ENCODE results near the gene HNF1A.

DNA sequence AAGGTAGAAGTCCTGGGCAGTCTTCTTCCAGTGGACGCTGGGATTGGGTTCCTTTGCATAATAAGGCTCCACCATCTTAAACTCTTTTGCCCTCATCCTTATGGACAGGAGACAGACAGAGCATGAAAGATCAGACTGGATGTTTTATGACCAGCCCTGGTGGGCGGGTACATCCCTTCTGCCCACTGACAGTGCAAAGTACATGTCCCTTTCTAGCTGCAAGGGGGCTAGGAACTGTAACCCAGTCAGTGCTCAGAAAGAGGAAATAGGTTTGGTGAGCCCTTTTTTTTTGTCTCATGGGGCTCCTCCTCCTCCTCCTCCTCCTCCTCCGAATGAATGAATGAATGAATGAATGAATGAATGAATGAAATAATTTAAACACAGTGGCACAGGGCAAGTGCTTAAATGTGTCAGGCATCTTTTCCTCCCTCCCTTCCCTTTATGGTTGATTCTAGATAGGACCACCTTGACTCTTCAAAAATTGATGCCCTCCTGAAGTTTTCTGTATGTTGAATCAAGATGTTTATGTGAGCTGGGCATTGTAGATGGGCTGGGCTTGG is 36.4 kb upstream of the HNF1A start:
- TF ChIP-seq, protein P1, sequence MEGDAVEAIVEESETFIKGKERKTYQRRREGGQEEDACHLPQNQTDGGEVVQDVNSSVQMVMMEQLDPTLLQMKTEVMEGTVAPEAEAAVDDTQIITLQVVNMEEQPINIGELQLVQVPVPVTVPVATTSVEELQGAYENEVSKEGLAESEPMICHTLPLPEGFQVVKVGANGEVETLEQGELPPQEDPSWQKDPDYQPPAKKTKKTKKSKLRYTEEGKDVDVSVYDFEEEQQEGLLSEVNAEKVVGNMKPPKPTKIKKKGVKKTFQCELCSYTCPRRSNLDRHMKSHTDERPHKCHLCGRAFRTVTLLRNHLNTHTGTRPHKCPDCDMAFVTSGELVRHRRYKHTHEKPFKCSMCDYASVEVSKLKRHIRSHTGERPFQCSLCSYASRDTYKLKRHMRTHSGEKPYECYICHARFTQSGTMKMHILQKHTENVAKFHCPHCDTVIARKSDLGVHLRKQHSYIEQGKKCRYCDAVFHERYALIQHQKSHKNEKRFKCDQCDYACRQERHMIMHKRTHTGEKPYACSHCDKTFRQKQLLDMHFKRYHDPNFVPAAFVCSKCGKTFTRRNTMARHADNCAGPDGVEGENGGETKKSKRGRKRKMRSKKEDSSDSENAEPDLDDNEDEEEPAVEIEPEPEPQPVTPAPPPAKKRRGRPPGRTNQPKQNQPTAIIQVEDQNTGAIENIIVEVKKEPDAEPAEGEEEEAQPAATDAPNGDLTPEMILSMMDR (IDR thresholded peaks at IDR 0.05; ENCODE audit: insufficient read depth, low read length, poor library complexity, severe bottlenecking): no peak
- TF ChIP-seq EZH2phosphoT487 (conservative IDR thresholded peaks at IDR 0.05; ENCODE audit: low read length): no peak
